Peyer's patch (tissue), 4 donors: Measurements from ENCODE around the gene SKI. TPM values are rescaled to one million over a fixed set of nuclear protein-coding genes. Genes with fewer than 3 reads are reported as not detected.

Source experiments
- DNase-seq, 3 donors: peaks; one replicate each; pipeline ENCODE4 v3.0.0-alpha.2; 2017 to 2019
- H3K27ac ChIP-seq, 4 donors: fragments of 200-600 bp; sonication (generic); one replicate each; pipeline ENCODE4 v1.5.1; 2016 to 2019
- H3K27me3 ChIP-seq, 2 donors: fragments of 200-600 bp; sonication (generic); one replicate each; pipeline ENCODE4 v1.5.1; 2019
- H3K36me3 ChIP-seq, 3 donors: fragments of 200-600 bp; sonication (generic); one replicate each; pipeline ENCODE4 v1.5.1; 2016 to 2019
- H3K4me1 ChIP-seq, 4 donors: fragments of 200-600 bp; sonication (generic); one replicate each; pipeline ENCODE4 v1.5.1; 2016 to 2019
- H3K4me3 ChIP-seq, 4 donors: fragments of 200-600 bp; sonication (generic); 1 replicate in 3 of 4; 2 replicates in 1 of 4; pipeline ENCODE4 v1.5.1; 2016 to 2019; ENCODE audit warnings: mild to moderate bottlenecking in 1 of 4
- H3K9me3 ChIP-seq, 4 donors: fragments of 200-600 bp; sonication (generic); one replicate each; pipeline ENCODE4 v1.5.1; 2016 to 2019; ENCODE audit warnings: mild to moderate bottlenecking in 1 of 4
- CTCF ChIP-seq, 6 experiments: fragments of 450-650 bp in 4 of 6; fragments of 200-600 bp in 2 of 6; sonication (generic) in 1 of 6; IDR thresholded peaks; one replicate each; pipeline ENCODE4 v1.5.1; 2017 to 2019; ENCODE audit warnings: antibody characterized with exemption in 6 of 6, mild to moderate bottlenecking in 3 of 6, moderate library complexity in 1 of 6
- POLR2A ChIP-seq, 2 donors: fragments of 450-650 bp; IDR thresholded peaks; one replicate each; pipeline ENCODE4 v1.5.1; 2017; ENCODE audit warnings: antibody characterized with exemption in 2 of 2, mild to moderate bottlenecking in 2 of 2, moderate library complexity in 2 of 2
- total RNA-seq, 4 donors: library from RNA; depleted of rRNA; stranded (reverse); fragments of >200 nt; gene quantifications; one replicate each; pipeline ENCODE4 v1.1.0, GENCODE V29; 2016

The SKI gene
- total RNA-seq, 4 donors from 2014 or later = 20.1 to 41.5 (median 37.1) TPM

GRCh38 chr1:2296614-2297013, 68.5 kb downstream of the SKI start:
- H3K9me3 ChIP-seq = no peaks in the 10 kb centered on the region
- no peaks in the 10 kb centered on the region for H3K27me3 ChIP-seq
- no peaks in the 10 kb centered on the region for H3K36me3 ChIP-seq
- H3K4me1 ChIP-seq = peaks cover 0 to 65% (median 27%) of the 10 kb centered on the region in 4 donors
- H3K4me3 ChIP-seq = no peak overlapping the region
- DNase-seq = no peak
- peak overlapping the region in 1 of 4 donors; percentile 19 for H3K27ac ChIP-seq
- TF ChIP-seq POLR2A (IDR thresholded peaks at IDR 0.05) = no peak
- TF ChIP-seq CTCF (IDR thresholded peaks at IDR 0.05) = no peak

- no peaks in the 10 kb centered on the region for H3K36me3 ChIP-seq
- TF ChIP-seq POLR2A (IDR thresholded peaks at IDR 0.05) = no peak
- TF ChIP-seq CTCF (IDR thresholded peaks at IDR 0.05) = no peak
- no peak overlapping the region for H3K4me3 ChIP-seq
- H3K4me1 ChIP-seq = peaks cover 0 to 62% (median 27%) of the 10 kb centered on the region in 4 donors
- no peak overlapping the region for H3K27ac ChIP-seq
- DNase-seq = no peak
- H3K9me3 ChIP-seq = no peaks in the 10 kb centered on the region
- no peaks in the 10 kb centered on the region for H3K27me3 ChIP-seq
Observed at GRCh38 chr1:2297246-2298011, 69.3 kb downstream of the SKI start.

- peaks cover 0 to 6% (median 0%) of the 10 kb centered on the region in 3 donors for H3K36me3 ChIP-seq
- H3K27me3 ChIP-seq = no peaks in the 10 kb centered on the region
- peaks cover 0 to 51% (median 27%) of the 10 kb centered on the region in 4 donors for H3K4me1 ChIP-seq
- H3K4me3 ChIP-seq = no peak overlapping the region
- TF ChIP-seq POLR2A (IDR thresholded peaks at IDR 0.05) (no peak), CTCF (IDR thresholded peaks at IDR 0.05) (no peak)
- H3K9me3 ChIP-seq = no peaks in the 10 kb centered on the region
- no peak for DNase-seq
- peak overlapping the region in 1 of 4 donors; percentile 98 for H3K27ac ChIP-seq
Observed at GRCh38 chr1:2298685-2299084, 70.6 kb downstream of the SKI start.

GRCh38 chr1:2299131-2299627, 71.1 kb downstream of the SKI start:
- H3K27me3 ChIP-seq = no peaks in the 10 kb centered on the region
- no peak for TF ChIP-seq POLR2A (IDR thresholded peaks at IDR 0.05)
- no peak for TF ChIP-seq CTCF (IDR thresholded peaks at IDR 0.05)
- peak overlapping the region in 1 of 4 donors; percentile 98 for H3K27ac ChIP-seq
- no peak overlapping the region for H3K4me3 ChIP-seq
- peaks cover 0 to 46% (median 27%) of the 10 kb centered on the region in 4 donors for H3K4me1 ChIP-seq
- H3K9me3 ChIP-seq = no peaks in the 10 kb centered on the region
- DNase-seq = no peak
- H3K36me3 ChIP-seq = peaks cover 0 to 11% (median 0%) of the 10 kb centered on the region in 3 donors

GRCh38 chr1:2300004-2300771, 72.1 kb downstream of the SKI start:
- Histone ChIP-seq H3K4me1 (peaks cover 0 to 42% (median 27%) of the 10 kb centered on the region in 4 donors), H3K9me3 (no peaks in the 10 kb centered on the region), H3K27ac (peak overlapping the region; percentile 82 to 98 (median 87)), H3K27me3 (no peaks in the 10 kb centered on the region), H3K36me3 (peaks cover 0 to 21% (median 0%) of the 10 kb centered on the region in 3 donors), H3K4me3 (peak overlapping the region; percentile 33 to 55 (median 36))
- DNase-seq = peak in 2 of 3 donors; percentile 88 to 92
- TF ChIP-seq POLR2A (IDR thresholded peaks at IDR 0.05) (no peak), CTCF (IDR thresholded peaks at IDR 0.05) (no peak)
